T1000 (cell line): ENCODE results near the gene FAM117B.
"Not testable (repeated sequence)": the region's sequence is repeated elsewhere in the genome, so short reads cannot be mapped to it uniquely, and the experiment has no call there.

Source experiments
- DNase-seq: peaks from one replicate; lab custom pipeline; 2025; ENCODE audit warnings: mixed read lengths; lab: John Stamatoyannopoulos, UW

The FAM117B gene

GRCh38 chr2:202703091-202703490 is 68.3 kb downstream of the FAM117B start:
- no peak for DNase-seq

- no peak for DNase-seq
Measured at GRCh38 chr2:202704248-202704647, 69.5 kb downstream of the FAM117B start.

- DNase-seq = no peak
Measured at GRCh38 chr2:202705446-202706020, 70.8 kb downstream of the FAM117B start.

- DNase-seq = not testable (repeated sequence)
Measured at GRCh38 chr2:202714971-202715935, 80.5 kb downstream of the FAM117B start.

GRCh38 chr2:202716114-202716718 is 81.4 kb downstream of the FAM117B start:
- DNase-seq = no peak

DNA sequence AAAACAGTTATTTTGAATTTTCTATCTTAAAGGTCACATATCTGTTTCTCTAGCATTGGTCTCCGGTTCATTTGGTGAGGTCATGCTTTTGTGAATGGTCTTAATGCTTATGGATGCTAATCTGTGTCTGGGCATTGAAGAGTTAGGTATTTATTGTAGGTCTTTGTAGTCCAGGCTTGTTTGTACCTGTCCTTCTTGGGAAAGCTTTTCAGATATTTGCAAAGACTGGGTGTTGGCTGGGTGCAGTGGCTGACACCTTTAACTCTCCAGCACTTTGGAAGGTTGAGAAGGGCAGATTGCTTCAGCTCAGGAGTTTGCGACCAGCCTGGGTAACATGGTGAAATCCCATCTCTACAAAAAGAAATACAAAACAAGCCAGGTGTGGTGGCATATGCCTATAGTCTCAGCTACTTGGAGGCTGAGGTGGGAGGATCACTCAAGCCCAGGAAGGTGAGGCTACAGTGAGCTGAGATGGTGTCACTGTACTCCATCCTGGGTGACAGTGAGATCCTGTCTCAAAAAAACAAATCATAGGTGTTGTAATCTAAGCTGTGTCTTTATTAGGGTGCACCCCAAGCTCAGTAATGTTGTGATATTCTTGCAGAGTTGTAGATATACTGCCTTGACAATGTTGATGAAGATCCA is 82.3 kb downstream of the FAM117B start:
- DNase-seq = no peak

DNA sequence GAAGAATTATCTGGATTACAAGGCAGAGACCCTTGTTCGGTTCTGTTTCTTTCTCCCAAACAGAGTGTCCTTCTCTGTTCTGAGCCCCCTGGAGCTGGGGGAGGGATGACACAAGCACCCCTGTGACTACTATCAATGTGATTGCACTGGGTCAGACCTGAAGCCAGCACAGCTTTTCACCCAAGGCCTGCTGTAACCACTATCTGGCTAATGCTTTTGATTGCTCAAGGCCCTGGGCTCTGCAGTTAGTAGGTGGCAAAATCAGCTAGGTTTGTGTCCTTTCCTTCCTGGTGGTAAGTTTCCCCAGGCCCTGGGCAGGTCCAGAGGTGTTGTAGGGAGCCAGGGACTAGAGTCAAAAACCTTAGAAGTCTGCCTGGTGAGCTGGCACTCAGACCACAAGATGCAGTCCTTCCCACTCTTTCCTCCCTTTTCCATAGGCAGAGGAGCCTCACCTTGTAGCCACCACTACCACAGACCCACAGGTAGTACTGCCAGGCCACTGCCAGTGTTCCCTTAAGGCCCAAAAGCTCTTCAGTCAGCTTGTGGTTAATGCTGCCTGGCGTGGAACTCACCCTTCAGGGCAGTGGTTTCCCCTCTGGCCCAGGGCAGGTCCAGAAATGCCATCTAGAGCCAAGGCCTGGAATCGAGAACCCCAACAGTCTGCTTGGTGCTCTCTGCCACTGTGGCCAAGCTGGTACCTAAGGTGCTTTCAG is 83.0 kb downstream of the FAM117B start:
- peak; percentile 12 for DNase-seq

DNA sequence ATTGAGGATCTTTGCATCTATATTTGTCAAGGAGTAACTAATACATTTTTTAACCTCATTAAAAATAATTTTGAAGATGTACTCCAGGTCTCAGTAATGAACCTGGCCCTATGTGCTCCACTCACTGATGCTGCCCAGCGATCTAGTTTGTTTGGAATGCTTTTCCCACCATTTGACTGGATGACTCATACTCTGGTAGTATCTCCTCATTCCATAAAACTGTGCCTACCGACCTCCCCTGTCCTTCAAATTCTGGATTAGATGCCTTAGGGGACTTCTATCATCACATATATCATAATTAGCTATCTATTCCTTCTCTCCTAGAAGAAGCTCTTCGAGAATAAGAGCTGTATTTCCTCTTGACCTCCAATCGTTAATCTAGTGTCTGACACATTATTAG is 83.8 kb downstream of the FAM117B start:
- no peak for DNase-seq

DNA sequence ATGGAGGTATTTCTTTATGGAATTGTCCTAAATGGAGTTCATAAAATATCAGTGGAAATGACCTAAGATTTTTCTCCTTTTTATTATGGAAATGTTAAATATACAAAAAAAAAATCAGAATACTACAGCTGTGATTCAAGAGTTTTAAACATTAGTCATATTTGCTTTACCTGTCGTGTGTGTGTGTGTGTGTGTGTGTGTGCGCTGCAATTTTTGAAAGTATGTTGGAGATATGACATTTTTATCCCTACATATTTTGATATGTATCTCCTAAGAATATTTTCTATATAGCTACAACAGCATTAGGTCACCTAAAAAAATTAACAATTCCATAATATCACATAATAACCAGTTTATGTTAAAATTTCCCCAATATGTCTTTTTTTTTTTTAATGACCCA is 85.5 kb downstream of the FAM117B start:
- no peak for DNase-seq

GRCh38 chr2:202721621-202722020 is 86.9 kb downstream of the FAM117B start:
- no peak for DNase-seq

DNA sequence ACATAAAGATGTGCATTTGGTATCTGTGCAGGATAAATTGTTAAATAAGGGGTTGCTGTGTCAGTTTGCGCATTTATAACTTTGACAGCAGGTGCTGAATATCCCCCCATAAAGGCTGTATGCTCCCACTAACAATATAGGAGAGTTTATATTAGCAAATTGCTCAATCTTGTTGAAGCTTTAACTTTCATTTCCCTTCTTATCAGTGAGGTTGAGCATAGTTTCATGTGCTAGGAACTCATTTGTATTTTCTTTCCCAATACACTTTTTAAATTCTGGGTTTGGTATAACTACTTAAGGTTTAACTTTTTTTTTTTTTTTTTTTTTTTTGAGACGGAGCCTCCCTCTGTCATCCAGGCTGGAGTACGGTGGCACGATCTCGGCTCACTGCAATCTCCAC is 89.0 kb downstream of the FAM117B start:
- DNase-seq = no peak

DNA sequence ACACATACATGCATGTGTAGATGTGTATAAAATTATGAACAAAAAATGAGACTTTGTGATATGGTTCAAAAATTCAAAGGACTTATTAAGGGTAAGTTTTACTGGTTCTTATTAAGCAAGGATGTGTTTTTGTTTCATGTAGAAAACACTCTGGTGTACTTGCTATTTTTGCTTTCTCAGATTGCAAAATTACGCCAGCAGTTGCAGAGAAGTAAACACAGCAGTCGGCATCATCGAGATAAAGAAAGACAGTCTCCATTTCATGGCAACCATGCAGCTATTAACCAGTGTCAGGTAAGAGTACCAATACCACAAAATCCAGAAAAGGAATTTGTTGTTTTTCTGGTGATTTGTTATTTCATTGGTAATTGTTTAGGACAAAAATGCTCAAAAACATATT is 91.3 kb downstream of the FAM117B start:
- no peak for DNase-seq

DNA sequence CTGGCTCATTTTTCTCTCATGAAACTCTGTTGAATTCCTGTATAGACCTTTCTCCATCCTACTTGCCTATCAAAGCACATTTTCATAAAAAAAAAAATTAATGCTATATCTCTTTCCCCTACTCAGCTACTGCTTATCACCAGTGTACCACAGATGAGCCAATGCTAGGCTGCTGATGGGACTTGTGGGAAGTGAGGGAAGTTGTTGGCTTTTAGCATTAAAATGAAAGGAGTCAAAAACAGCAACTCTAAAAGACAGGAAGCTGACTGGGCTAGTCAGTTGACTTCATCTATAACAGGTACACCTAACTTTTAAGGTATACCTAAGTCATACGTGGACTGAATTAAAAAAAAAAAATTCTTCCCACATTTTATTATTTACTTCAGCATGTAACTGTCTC is 102.1 kb downstream of the FAM117B start:
- DNase-seq = no peak

DNA sequence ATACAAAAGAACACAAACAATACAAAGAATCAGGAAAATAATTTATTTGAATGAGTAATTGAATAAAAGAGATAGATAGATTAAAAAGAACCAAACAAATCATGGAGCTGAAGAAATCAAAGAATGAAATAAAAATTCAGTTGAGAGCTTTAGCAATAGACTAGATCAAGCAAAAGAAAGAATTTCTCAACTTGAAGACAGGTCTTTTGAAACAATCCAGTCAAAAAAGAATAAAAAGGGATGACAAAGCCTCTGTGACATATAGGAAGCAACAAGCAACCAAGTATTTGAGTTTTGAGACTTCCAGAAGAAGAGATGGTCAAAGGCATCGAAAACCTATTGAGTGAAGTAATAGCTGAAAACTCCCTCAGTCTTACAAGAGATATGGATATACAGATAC is 108.8 kb downstream of the FAM117B start:
- DNase-seq = no peak

GRCh38 chr2:202749477-202749876 is 114.7 kb downstream of the FAM117B start:
- DNase-seq = no peak

- DNase-seq = no peak
Measured at GRCh38 chr2:202750763-202751427, 116.1 kb downstream of the FAM117B start.

DNA sequence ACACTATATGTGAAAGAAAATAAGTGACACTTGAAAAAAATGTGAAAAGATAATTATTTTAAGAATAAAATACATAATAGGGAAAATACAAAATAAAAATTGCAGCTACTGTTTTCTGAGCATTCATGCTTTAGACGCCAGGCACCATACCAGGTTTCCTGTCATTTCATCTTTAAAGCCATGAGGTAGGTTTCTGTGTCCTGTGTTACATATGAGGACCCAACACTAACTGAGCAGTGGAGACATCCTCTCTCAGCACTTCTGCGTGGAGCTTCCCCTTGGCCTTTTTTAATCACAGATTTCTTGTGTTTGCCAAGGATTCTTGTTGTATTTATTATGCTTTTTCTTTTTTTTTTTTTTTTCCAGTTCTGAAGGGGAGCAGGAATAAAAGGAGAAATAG is 117.3 kb downstream of the FAM117B start:
- no peak for DNase-seq

- no peak for DNase-seq
Measured at GRCh38 chr2:202754936-202755335, 120.2 kb downstream of the FAM117B start.

GRCh38 chr2:202756598-202756997 is 121.8 kb downstream of the FAM117B start:
- DNase-seq = no peak

DNA sequence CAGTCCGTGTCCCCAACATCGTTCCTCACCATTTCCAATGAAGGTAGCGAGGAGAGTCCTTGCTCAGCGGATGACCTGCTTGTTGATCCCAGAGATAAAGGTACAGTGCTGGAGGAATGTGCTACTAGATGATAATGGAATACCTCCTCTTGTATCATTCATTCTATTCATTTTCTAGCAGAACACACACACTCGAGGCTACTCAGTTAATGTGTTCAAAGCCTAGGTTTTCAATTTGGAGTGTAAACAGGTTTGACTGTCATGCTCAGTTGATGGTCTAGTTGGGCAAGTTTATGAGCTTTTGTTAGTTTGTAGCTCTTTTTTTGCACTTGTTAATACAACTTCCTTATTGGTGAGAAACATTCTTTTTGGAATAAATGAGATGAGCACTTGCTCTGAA is 122.6 kb downstream of the FAM117B start:
- DNase-seq = no peak

GRCh38 chr2:202758128-202758527 is 123.4 kb downstream of the FAM117B start:
- no peak for DNase-seq
